Astrocyte of the cerebellum (primary cell): ENCODE data around the gene DROSHA.

ENCODE experiments used
- DNase-seq: peaks from one replicate; pipeline ENCODE4 v3.0.0-alpha.2; 2011; ENCODE audit warnings: low read depth
- H3K4me3 ChIP-seq: 2 replicates; pipeline ENCODE4 v1.5.1; 2011; ENCODE audit warnings: mild to moderate bottlenecking, low read depth, low read length, moderate library complexity
- in situ Hi-C: cut with HindIII; loops from 2 replicates; pipeline ENCODE4 v1.10.0; 2017; ENCODE audit warnings: low sequenced_read_pairs
- TF ChIP-seq, protein P1 (sequence below): IDR thresholded peaks from 2 replicates; pipeline ENCODE4 v1.5.1; 2012; ENCODE audit warnings: low read length, low read depth, moderate library complexity, mild to moderate bottlenecking; ENCODE audit errors: missing control alignments

Gene DROSHA

DNA sequence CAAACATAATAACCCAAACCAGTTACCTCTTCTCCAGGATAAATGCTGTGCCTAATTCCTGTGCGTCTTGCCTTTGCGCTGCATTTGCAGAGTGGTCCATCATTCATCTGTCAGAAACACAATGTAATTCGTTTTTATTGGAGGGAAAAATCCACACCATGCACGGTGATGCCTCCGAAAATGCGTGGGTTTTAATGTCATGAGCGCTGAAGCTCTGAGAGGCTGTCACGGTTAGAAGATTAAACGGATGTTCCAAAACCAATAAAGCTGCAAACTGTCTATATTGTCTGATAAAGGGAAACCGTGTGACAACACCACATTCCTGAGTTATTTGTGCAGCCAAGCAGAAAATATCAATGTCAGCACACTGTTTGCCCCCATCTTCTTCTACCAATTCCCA is 27.4 kb downstream of the DROSHA start:
- TF ChIP-seq, protein P1, sequence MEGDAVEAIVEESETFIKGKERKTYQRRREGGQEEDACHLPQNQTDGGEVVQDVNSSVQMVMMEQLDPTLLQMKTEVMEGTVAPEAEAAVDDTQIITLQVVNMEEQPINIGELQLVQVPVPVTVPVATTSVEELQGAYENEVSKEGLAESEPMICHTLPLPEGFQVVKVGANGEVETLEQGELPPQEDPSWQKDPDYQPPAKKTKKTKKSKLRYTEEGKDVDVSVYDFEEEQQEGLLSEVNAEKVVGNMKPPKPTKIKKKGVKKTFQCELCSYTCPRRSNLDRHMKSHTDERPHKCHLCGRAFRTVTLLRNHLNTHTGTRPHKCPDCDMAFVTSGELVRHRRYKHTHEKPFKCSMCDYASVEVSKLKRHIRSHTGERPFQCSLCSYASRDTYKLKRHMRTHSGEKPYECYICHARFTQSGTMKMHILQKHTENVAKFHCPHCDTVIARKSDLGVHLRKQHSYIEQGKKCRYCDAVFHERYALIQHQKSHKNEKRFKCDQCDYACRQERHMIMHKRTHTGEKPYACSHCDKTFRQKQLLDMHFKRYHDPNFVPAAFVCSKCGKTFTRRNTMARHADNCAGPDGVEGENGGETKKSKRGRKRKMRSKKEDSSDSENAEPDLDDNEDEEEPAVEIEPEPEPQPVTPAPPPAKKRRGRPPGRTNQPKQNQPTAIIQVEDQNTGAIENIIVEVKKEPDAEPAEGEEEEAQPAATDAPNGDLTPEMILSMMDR = no peak
- no peak for DNase-seq
- in situ Hi-C loops = no loop called here
- H3K4me3 ChIP-seq = no peak overlapping the region

DNA sequence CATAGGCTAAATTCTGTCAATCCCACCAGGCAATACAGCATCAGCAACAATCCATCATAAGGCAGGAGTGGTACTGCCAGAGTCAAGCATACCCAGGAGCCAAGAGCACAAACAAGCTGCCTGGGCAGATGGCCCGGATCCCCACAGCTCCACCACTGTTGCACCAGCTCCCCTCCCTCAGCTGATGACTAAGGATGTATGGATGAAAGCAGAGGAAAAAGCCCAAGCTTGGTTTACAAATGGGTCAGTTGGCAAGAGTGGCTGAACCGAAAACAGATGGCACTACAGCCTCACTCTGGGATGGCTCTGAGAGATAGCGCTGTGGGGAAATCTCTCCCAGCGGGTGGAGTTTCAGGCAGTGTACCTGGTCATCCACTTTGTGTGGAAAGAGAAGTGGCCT is 29.4 kb downstream of the DROSHA start:
- no peak overlapping the region for H3K4me3 ChIP-seq
- no peak for DNase-seq
- in situ Hi-C loops = no loop called here
- TF ChIP-seq, protein P1 = no peak

DNA sequence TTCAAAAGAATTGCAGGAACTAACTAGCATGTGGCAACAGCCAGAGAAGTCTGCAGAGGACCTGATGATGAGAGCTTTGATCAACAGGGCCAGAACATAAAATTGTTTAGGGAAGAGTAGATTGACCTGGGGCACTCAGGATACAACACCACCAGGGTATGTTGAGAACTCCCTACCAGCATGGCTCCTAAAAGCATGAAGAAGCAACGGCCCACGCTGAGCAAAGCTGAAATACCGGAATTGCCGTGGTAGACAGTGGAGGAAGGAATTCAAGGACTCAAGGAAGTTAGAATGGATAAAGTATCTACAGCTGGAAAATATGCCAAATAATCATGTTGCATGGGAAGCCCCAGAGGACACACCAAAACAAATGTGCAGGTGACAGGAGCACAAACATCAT is 31.6 kb downstream of the DROSHA start:
- no peak overlapping the region for H3K4me3 ChIP-seq
- TF ChIP-seq, protein P1 = no peak
- no peak for DNase-seq
- in situ Hi-C loops = no loop called here

DNA sequence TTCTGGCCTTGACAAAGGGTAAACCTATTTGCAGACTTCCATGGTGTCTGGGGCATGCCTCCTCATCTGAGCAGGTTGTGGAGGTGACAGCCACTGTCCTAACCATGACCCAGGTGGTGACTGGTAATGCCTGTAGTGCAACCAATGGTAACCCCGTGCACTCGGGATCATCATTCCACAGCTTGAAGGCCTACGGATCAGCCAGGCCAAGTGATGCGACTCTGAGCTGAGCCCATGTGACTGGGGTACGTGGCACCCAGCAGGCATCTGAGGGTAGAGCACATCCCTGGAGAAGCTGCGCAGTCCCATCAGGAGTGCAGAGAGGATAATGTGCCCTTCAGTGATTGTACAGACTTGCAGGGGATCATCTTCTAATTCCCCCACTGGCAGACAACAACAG is 35.0 kb downstream of the DROSHA start:
- no peak overlapping the region for H3K4me3 ChIP-seq
- in situ Hi-C loops = no loop called here
- TF ChIP-seq, protein P1 = no peak
- DNase-seq = no peak

DNA sequence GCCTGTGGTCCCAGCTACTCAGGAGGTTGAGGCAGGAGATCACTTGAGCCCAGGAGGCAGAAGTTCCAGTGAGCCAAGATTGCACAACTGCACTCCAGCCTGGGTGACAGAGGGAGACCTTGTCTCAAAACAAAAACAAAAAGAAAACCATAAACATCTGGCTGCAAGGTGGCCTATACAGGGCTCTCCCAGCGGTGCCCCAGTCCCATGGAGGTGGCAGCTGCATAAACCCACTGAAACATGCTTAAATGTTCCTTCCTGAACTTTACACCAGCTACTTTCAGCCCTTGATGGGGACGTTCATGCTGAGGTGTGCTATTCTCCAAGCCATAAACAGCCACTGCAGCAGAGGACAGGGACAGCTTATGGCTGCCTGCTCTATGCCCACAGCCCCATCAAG is 35.6 kb downstream of the DROSHA start:
- H3K4me3 ChIP-seq = no peak overlapping the region
- in situ Hi-C loops = no loop called here
- DNase-seq = no peak

DNA sequence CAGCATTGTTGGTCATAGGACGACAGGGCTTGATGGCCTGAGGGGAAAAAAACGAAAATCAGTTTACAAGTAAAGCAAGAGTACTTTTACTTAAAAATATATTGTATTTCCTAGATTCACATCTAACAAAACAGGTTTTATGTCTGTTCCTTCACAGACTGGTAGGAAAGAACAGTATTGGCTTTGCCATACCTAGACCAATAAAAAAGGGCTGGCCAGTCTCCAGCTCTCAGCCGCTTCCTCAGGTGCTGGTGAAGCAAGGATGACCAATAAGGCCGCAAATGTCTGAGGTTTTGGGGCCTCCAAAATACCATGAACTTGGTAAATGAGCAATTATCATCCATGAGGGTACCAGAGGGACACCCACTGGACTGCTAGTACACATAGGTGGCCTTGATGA is 36.6 kb downstream of the DROSHA start:
- H3K4me3 ChIP-seq = no peak overlapping the region
- TF ChIP-seq, protein P1 = no peak
- in situ Hi-C loops = no loop called here
- DNase-seq = no peak

More for the DNA sequence above, 35.6 kb downstream of the DROSHA start:
- TF ChIP-seq, protein P1 = no peak

DNA sequence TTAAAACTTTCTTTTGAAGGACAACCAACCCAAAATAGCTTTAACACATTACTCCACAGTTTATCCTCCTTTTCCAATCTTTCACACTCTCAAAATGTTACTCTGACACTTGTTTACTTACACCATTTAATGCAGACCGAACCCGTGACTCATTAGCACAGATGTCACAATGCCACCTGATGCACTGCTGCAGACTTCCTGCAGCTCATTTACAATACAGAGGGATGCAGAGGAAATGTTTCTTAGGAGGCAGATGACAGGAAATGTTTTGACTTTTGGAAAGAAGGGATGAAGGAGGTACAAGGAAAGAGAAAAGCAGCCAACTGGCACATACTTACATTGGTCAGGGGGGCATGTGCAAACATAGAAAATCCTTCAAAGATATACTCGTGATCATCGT is 39.0 kb downstream of the DROSHA start:
- H3K4me3 ChIP-seq = no peak overlapping the region
- no peak for DNase-seq
- TF ChIP-seq, protein P1 = no peak
- in situ Hi-C loops = no loop called here
